K562 (cell line): ENCODE data around the gene MEFV. TPM values are rescaled to one million over a fixed set of nuclear protein-coding genes. Genes with fewer than 3 reads are reported as not detected.

Experiments
- NFE2 ChIP-seq: IDR thresholded peaks from 2 replicates; pipeline ENCODE4 v1.6.1; 2014; ENCODE audit warnings: antibody characterized with exemption, low read depth
- REST ChIP-seq, 2 experiments: fragments of 450-650 bp; formaldehyde crosslinking in 1 of 2; IDR thresholded peaks; 2 replicates each; pipeline versions ENCODE4 v1.4.0 to v1.6.1; 2014 to 2020; ENCODE audit warnings: mild to moderate bottlenecking in 2 of 2, borderline replicate concordance in 1 of 2, low read depth in 1 of 2
- ZFP1 ChIP-seq: fragments of 450-650 bp; formaldehyde crosslinking; IDR thresholded peaks from 2 replicates; pipeline ENCODE4 v1.4.0; 2020; ENCODE audit warnings: mild to moderate bottlenecking, mixed read lengths
- polyA plus RNA-seq, 8 experiments: library from polyadenylated mRNA; depleted of rRNA in 4 of 8; stranded (reverse) in 5 of 8; unstranded in 3 of 8; fragments of >200 nt; fragmentation: Nextera tagmentation in 2 of 8; fragmentation: Illumina TruSeq in 1 of 8; extraction: Ambion mirVana in 2 of 8; extraction: Trizol in 1 of 8; gene quantifications; 2 replicates each; pipeline versions ENCODE4 v1.2.1 to v1.2.3, GENCODE V29; 2011 to 2014; ENCODE audit warnings: inconsistent platforms in 1 of 8, missing spikeins in 1 of 8
- total RNA-seq, 7 experiments: library from RNA; depleted of rRNA in 6 of 7; stranded (reverse); fragments of >200 nt in 6 of 7; fragmentation: Illumina TruSeq in 2 of 7; extraction: Trizol in 2 of 7; gene quantifications; 2 replicates each; pipeline versions ENCODE4 v1.2.1 to v1.2.3, GENCODE V29; 2011 to 2021; ENCODE audit warnings: low replicate concordance in 1 of 7
- TF ChIP-seq, protein P1 (sequence below): sonication (generic); formaldehyde crosslinking; IDR thresholded peaks from 2 replicates; pipeline ENCODE4 v1.8.0; 2022; ENCODE audit warnings: missing genetic modification reagents, mild to moderate bottlenecking, borderline replicate concordance
- TF ChIP-seq, protein P2 (sequence below): fragments of 450-650 bp; IDR thresholded peaks from 2 replicates; pipeline ENCODE4 v1.6.1; 2016; ENCODE audit warnings: low read depth
- TF ChIP-seq, protein P3 (sequence below): sonication (generic); formaldehyde crosslinking; IDR thresholded peaks from 2 replicates; pipeline ENCODE4 v1.8.1; 2023; ENCODE audit warnings: mild to moderate bottlenecking, missing genetic modification reagents

MEFV gene
- total and polyA plus RNA-seq, 9 of the 15 experiments (the other 6 are each of a cell fraction or from before 2014, with no cell fraction given) = 0.14 TPM; not detected in 8

DNA sequence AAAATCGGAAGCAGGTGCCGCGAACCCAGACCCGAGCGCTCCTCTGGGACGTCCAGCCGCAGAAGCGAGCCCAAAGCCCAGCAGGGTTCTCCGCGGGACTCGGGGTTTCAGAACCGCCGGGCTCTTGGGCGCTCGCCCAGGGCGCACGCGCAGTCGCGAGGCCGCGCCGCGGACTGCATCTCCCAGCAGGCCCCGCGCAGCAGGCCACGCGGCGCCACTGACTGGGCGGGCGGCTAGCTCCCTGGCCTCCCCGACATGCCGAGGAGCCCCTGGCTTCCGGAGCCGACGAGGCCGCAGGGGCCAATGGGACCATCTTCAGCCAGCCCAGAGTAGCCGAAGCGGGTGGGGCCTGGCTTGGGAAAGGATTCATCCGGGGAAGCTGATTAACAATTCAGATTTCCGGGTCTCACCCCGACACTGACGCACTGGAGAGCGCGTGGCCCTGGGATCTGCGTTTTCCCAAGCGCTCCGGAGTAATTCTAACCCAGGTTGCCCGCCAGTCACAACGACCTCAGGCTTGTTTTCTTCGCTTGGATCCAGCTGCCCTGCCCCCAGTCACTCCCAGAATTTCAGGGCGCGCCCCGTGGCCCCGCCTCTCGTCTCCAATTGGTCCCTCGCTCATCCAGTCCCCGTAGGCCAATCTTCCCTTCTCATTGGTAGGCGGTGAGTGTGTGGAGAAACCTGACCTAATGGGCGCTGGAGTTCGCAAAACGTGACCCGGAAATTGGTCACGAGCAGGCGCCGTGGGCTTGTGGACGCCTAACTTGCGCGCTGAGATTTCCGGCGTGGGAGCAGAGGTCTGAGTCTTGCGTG lies 26.5 kb upstream of the MEFV start, which contains the start of gene ZNF263 (continued):
- TF ChIP-seq NFE2 (0 out of 2 replicates have a peak, but pooled peaks have one; percentile 21), REST (IDR thresholded peaks at IDR 0.05; ENCODE audit: borderline replicate concordance) (peak; percentile 63), REST (CRISPR knock-in tag; IDR thresholded peaks at IDR 0.05; ENCODE audit: low read depth) (0 out of 2 replicates have a peak, but pooled peaks have one; percentile 11), ZFP1 (CRISPR knock-in tag) (no peak)
- TF ChIP-seq, protein P1, sequence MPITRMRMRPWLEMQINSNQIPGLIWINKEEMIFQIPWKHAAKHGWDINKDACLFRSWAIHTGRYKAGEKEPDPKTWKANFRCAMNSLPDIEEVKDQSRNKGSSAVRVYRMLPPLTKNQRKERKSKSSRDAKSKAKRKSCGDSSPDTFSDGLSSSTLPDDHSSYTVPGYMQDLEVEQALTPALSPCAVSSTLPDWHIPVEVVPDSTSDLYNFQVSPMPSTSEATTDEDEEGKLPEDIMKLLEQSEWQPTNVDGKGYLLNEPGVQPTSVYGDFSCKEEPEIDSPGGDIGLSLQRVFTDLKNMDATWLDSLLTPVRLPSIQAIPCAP (CRISPR knock-in tag) = no peak
- TF ChIP-seq, protein P2, sequence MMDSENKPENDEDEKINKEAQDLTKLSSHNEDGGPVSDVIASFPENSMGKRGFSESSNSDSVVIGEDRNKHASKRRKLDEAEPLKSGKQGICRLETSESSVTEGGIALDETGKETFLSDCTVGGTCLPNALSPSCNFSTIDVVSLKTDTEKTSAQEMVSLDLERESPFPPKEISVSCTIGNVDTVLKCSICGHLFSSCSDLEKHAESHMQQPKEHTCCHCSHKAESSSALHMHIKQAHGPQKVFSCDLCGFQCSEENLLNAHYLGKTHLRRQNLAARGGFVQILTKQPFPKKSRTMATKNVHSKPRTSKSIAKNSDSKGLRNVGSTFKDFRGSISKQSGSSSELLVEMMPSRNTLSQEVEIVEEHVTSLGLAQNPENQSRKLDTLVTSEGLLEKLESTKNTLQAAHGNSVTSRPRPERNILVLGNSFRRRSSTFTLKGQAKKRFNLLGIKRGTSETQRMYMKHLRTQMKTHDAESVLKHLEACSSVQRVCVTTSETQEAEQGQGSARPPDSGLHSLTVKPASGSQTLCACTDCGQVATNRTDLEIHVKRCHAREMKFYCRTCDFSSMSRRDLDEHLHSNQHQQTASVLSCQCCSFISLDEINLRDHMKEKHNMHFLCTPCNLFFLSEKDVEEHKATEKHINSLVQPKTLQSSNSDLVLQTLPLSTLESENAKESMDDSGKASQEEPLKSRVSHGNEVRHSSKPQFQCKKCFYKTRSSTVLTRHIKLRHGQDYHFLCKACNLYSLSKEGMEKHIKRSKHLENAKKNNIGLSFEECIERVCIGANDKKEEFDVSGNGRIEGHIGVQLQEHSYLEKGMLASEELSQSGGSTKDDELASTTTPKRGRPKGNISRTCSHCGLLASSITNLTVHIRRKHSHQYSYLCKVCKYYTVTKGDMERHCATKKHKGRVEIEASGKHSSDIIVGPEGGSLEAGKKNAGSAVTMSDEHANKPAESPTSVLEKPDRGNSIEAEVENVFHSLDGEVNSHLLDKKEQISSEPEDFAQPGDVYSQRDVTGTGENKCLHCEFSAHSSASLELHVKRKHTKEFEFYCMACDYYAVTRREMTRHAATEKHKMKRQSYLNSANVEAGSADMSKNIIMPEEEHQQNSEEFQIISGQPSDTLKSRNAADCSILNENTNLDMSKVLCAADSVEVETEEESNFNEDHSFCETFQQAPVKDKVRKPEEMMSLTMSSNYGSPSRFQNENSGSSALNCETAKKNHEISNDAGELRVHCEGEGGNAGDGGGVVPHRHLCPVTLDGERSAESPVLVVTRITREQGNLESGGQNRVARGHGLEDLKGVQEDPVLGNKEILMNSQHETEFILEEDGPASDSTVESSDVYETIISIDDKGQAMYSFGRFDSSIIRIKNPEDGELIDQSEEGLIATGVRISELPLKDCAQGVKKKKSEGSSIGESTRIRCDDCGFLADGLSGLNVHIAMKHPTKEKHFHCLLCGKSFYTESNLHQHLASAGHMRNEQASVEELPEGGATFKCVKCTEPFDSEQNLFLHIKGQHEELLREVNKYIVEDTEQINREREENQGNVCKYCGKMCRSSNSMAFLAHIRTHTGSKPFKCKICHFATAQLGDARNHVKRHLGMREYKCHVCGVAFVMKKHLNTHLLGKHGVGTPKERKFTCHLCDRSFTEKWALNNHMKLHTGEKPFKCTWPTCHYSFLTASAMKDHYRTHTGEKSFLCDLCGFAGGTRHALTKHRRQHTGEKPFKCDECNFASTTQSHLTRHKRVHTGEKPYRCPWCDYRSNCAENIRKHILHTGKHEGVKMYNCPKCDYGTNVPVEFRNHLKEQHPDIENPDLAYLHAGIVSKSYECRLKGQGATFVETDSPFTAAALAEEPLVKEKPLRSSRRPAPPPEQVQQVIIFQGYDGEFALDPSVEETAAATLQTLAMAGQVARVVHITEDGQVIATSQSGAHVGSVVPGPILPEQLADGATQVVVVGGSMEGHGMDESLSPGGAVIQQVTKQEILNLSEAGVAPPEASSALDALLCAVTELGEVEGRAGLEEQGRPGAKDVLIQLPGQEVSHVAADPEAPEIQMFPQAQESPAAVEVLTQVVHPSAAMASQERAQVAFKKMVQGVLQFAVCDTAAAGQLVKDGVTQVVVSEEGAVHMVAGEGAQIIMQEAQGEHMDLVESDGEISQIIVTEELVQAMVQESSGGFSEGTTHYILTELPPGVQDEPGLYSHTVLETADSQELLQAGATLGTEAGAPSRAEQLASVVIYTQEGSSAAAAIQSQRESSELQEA = no peak
- TF ChIP-seq, protein P3, sequence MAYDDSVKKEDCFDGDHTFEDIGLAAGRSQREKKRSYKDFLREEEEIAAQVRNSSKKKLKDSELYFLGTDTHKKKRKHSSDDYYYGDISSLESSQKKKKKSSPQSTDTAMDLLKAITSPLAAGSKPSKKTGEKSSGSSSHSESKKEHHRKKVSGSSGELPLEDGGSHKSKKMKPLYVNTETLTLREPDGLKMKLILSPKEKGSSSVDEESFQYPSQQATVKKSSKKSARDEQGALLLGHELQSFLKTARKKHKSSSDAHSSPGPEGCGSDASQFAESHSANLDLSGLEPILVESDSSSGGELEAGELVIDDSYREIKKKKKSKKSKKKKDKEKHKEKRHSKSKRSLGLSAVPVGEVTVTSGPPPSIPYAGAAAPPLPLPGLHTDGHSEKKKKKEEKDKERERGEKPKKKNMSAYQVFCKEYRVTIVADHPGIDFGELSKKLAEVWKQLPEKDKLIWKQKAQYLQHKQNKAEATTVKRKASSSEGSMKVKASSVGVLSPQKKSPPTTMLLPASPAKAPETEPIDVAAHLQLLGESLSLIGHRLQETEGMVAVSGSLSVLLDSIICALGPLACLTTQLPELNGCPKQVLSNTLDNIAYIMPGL (CRISPR knock-in tag) = peak; percentile 74
